HepG2 (cell line): ENCODE results near the gene C19orf18. TPM values are rescaled to one million over a fixed set of nuclear protein-coding genes. Genes with fewer than 3 reads are reported as not detected.

Experiments
- CAMTA2 ChIP-seq: sonication (generic); formaldehyde crosslinking; IDR thresholded peaks from 2 replicates; pipeline ENCODE4 v1.4.0; 2020; ENCODE audit warnings: mild to moderate bottlenecking, missing genetic modification reagents, borderline replicate concordance
- CBX5 ChIP-seq: sonication (generic); formaldehyde crosslinking; IDR thresholded peaks from 2 replicates; pipeline ENCODE4 v1.4.0; 2020; ENCODE audit warnings: missing genetic modification reagents, borderline replicate concordance
- EHMT2 ChIP-seq: fragments of 200-600 bp; sonication (generic); IDR thresholded peaks from 2 replicates; pipeline ENCODE4 v1.7.0; 2017; ENCODE audit warnings: antibody characterized with exemption, low read depth, low read length, borderline replicate concordance
- FOXM1 ChIP-seq: sonication (generic); formaldehyde crosslinking; IDR thresholded peaks from 2 replicates; pipeline ENCODE4 v1.5.0; 2020; ENCODE audit warnings: missing genetic modification reagents
- MIXL1 ChIP-seq: IDR thresholded peaks from 2 replicates; pipeline ENCODE4 v1.6.1; 2016
- SRSF1 ChIP-seq: fragments of 200-400 bp; formaldehyde crosslinking; optimal IDR thresholded peaks from 2 replicates; pipeline ENCODE3; 2017; ENCODE audit warnings: mild to moderate bottlenecking, low read depth, low read length, moderate library complexity
- TOPORS ChIP-seq: sonication (generic); formaldehyde crosslinking; IDR thresholded peaks from 2 replicates; pipeline ENCODE4 v1.8.0; 2023; ENCODE audit warnings: mild to moderate bottlenecking, missing genetic modification reagents
- ZNF207 ChIP-seq: fragments of 450-650 bp; IDR thresholded peaks from 2 replicates; pipeline ENCODE4 v1.6.1; 2016; ENCODE audit warnings: antibody characterized with exemption, borderline replicate concordance
- ZNF343 ChIP-seq: sonication (generic); formaldehyde crosslinking; IDR thresholded peaks from 2 replicates; pipeline ENCODE4 v1.4.0; 2020; ENCODE audit warnings: mild to moderate bottlenecking, missing genetic modification reagents
- ZNF816 ChIP-seq: sonication (generic); formaldehyde crosslinking; IDR thresholded peaks from 2 replicates; pipeline ENCODE4 v1.8.0; 2022; ENCODE audit warnings: missing genetic modification reagents, mild to moderate bottlenecking, borderline replicate concordance
- polyA plus RNA-seq, 8 experiments: library from polyadenylated mRNA; depleted of rRNA in 3 of 8; stranded (reverse) in 7 of 8; unstranded in 1 of 8; fragments of >200 nt; fragmentation: Illumina TruSeq in 4 of 8; extraction: Trizol in 4 of 8; gene quantifications; 2 replicates each; pipeline versions ENCODE4 v1.2.1 to v1.2.3, GENCODE V29; 2011 to 2016; ENCODE audit warnings: low read depth in 4 of 8, missing spikeins in 1 of 8, mixed read lengths in 1 of 8; ENCODE audit not compliant: insufficient read depth in 1 of 8
- total RNA-seq, 5 experiments: library from RNA; depleted of rRNA; stranded (reverse); fragments of >200 nt; fragmentation: Illumina TruSeq; extraction: Trizol; gene quantifications; 2 replicates each; pipeline ENCODE4 v1.2.3, GENCODE V29; 2016; ENCODE audit warnings: low read depth in 1 of 5
- TF ChIP-seq, protein P1 (sequence below): sonication (generic); formaldehyde crosslinking; IDR thresholded peaks from 2 replicates; pipeline ENCODE4 v1.8.0; 2022; ENCODE audit warnings: mild to moderate bottlenecking, missing genetic modification reagents
- TF ChIP-seq, protein P2 (sequence below): IDR thresholded peaks from 2 replicates; pipeline ENCODE4 v1.6.1; 2016; ENCODE audit warnings: low read depth, borderline replicate concordance
- TF ChIP-seq, protein P3 (sequence below): sonication (generic); formaldehyde crosslinking; IDR thresholded peaks from 2 replicates; pipeline ENCODE4 v1.4.0; 2020; ENCODE audit warnings: mild to moderate bottlenecking, missing genetic modification reagents
- TF ChIP-seq, protein P4 (sequence below): sonication (generic); formaldehyde crosslinking; conservative IDR thresholded peaks from 2 replicates; pipeline ENCODE4 v1.4.0; 2020; ENCODE audit warnings: mild to moderate bottlenecking, missing genetic modification reagents, moderate library complexity
- TF ChIP-seq, protein P5 (sequence below): sonication (generic); formaldehyde crosslinking; IDR thresholded peaks from 2 replicates; pipeline ENCODE4 v1.4.0; 2020; ENCODE audit warnings: missing genetic modification reagents
- TF ChIP-seq, protein P6 (sequence below): sonication (generic); formaldehyde crosslinking; IDR thresholded peaks from 2 replicates; pipeline ENCODE4 v1.5.0; 2020; ENCODE audit warnings: mild to moderate bottlenecking, missing genetic modification reagents

C19orf18 gene
- total and polyA plus RNA-seq, 2 of the 13 experiments (the other 11 are each of a cell fraction or from before 2014, with no cell fraction given) = 0.38 to 0.55 TPM

DNA sequence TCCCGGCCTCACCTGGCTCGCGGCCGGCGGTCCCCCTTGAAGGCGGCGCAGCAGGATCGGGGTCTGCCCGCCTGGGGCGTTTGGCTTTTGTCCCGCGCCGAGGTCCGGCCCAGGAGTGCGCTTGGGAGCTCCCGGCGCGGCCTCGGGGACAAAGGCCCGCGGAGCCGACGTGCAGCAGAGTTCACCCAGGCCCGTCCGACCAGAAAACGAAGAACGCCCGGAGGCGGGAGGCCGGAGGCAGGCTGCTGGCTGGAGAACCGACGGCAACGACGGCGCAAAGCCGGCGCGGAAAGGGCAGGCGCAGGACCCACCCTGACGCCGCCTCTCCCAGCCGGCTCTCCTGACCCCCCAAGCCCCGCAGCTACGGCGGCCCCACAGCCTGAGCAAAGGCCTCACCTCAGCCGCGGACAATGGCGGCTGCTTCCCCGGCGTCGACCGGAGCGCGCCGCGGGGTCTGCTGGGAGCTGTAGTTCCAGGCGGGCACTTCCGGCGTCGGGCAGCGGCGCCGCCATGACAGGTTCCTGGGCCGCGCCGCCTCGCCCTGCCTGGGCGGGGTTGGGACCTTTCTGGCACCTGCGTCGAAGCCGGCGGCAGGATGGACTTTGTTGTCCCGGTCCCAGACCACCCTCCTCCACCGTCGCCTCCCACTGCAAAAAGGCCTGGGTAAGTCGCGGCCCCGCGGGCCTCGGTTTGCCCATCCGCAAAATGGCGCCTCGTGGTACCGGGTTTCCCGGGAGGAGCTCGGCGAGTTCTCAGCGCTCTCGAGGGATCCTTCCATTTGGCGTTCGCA, 28.2 kb upstream of the C19orf18 start, which contains the start of gene ZNF606 (continued):
- TF ChIP-seq, protein P1, sequence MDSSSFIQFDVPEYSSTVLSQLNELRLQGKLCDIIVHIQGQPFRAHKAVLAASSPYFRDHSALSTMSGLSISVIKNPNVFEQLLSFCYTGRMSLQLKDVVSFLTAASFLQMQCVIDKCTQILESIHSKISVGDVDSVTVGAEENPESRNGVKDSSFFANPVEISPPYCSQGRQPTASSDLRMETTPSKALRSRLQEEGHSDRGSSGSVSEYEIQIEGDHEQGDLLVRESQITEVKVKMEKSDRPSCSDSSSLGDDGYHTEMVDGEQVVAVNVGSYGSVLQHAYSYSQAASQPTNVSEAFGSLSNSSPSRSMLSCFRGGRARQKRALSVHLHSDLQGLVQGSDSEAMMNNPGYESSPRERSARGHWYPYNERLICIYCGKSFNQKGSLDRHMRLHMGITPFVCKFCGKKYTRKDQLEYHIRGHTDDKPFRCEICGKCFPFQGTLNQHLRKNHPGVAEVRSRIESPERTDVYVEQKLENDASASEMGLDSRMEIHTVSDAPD (CRISPR knock-in tag) = no peak; the same call in 1 of the 2 replicates
- no peak for TF ChIP-seq ZNF207
- TF ChIP-seq, protein P2, sequence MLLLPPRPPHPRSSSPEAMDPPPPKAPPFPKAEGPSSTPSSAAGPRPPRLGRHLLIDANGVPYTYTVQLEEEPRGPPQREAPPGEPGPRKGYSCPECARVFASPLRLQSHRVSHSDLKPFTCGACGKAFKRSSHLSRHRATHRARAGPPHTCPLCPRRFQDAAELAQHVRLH = peak; percentile 59; the same call in 1 of the 2 replicates
- TF ChIP-seq EHMT2 = no peak
- TF ChIP-seq, protein P3, sequence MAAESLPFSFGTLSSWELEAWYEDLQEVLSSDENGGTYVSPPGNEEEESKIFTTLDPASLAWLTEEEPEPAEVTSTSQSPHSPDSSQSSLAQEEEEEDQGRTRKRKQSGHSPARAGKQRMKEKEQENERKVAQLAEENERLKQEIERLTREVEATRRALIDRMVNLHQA = no peak
- TF ChIP-seq TOPORS (CRISPR knock-in tag) = peak; percentile 83
- no peak for TF ChIP-seq MIXL1 (CRISPR knock-in tag)
- TF ChIP-seq, protein P4, sequence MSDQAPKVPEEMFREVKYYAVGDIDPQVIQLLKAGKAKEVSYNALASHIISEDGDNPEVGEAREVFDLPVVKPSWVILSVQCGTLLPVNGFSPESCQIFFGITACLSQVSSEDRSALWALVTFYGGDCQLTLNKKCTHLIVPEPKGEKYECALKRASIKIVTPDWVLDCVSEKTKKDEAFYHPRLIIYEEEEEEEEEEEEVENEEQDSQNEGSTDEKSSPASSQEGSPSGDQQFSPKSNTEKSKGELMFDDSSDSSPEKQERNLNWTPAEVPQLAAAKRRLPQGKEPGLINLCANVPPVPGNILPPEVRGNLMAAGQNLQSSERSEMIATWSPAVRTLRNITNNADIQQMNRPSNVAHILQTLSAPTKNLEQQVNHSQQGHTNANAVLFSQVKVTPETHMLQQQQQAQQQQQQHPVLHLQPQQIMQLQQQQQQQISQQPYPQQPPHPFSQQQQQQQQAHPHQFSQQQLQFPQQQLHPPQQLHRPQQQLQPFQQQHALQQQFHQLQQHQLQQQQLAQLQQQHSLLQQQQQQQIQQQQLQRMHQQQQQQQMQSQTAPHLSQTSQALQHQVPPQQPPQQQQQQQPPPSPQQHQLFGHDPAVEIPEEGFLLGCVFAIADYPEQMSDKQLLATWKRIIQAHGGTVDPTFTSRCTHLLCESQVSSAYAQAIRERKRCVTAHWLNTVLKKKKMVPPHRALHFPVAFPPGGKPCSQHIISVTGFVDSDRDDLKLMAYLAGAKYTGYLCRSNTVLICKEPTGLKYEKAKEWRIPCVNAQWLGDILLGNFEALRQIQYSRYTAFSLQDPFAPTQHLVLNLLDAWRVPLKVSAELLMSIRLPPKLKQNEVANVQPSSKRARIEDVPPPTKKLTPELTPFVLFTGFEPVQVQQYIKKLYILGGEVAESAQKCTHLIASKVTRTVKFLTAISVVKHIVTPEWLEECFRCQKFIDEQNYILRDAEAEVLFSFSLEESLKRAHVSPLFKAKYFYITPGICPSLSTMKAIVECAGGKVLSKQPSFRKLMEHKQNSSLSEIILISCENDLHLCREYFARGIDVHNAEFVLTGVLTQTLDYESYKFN (CRISPR knock-in tag) = no peak
- TF ChIP-seq ZNF343 (CRISPR knock-in tag) = no peak
- TF ChIP-seq CAMTA2 (CRISPR knock-in tag) = 0 out of 2 replicates have a peak, but pooled peaks have one; percentile 63
- no peak for TF ChIP-seq ZNF816 (CRISPR knock-in tag)
- TF ChIP-seq, protein P5, sequence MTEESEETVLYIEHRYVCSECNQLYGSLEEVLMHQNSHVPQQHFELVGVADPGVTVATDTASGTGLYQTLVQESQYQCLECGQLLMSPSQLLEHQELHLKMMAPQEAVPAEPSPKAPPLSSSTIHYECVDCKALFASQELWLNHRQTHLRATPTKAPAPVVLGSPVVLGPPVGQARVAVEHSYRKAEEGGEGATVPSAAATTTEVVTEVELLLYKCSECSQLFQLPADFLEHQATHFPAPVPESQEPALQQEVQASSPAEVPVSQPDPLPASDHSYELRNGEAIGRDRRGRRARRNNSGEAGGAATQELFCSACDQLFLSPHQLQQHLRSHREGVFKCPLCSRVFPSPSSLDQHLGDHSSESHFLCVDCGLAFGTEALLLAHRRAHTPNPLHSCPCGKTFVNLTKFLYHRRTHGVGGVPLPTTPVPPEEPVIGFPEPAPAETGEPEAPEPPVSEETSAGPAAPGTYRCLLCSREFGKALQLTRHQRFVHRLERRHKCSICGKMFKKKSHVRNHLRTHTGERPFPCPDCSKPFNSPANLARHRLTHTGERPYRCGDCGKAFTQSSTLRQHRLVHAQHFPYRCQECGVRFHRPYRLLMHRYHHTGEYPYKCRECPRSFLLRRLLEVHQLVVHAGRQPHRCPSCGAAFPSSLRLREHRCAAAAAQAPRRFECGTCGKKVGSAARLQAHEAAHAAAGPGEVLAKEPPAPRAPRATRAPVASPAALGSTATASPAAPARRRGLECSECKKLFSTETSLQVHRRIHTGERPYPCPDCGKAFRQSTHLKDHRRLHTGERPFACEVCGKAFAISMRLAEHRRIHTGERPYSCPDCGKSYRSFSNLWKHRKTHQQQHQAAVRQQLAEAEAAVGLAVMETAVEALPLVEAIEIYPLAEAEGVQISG (CRISPR knock-in tag) = peak; percentile 93
- TF ChIP-seq CBX5 (CRISPR knock-in tag) = peak; percentile 70; the same call in 1 of the 2 replicates
- TF ChIP-seq, protein P6, sequence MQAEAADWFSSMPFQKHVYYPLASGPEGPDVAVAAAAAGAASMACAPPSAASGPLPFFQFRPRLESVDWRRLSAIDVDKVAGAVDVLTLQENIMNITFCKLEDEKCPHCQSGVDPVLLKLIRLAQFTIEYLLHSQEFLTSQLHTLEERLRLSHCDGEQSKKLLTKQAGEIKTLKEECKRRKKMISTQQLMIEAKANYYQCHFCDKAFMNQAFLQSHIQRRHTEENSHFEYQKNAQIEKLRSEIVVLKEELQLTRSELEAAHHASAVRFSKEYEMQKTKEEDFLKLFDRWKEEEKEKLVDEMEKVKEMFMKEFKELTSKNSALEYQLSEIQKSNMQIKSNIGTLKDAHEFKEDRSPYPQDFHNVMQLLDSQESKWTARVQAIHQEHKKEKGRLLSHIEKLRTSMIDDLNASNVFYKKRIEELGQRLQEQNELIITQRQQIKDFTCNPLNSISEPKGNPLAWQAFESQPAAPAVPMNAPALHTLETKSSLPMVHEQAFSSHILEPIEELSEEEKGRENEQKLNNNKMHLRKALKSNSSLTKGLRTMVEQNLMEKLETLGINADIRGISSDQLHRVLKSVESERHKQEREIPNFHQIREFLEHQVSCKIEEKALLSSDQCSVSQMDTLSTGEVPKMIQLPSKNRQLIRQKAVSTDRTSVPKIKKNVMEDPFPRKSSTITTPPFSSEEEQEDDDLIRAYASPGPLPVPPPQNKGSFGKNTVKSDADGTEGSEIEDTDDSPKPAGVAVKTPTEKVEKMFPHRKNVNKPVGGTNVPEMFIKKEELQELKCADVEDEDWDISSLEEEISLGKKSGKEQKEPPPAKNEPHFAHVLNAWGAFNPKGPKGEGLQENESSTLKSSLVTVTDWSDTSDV (CRISPR knock-in tag) = no peak
- TF ChIP-seq SRSF1 = no peak
- no peak for TF ChIP-seq FOXM1 (CRISPR knock-in tag)
